Measurements from ENCODE around the gene LRRN2. TPM values are rescaled to one million over a fixed set of nuclear protein-coding genes. Genes with fewer than 3 reads are reported as not detected.

Gene LRRN2
- total RNA-seq, 4 donors from 2014 or later = 0.10 to 0.32 TPM; not detected in 2

GRCh38 chr1:204627436-204627835, 58.1 kb downstream of the LRRN2 start:
- intact Hi-C loops (cut with DNase I; ENCODE audit: low total_unique reads) = no loop called here
- DNase-seq (ENCODE audit: low spot score in 2 of 2) = no peak
- no peak for TF ChIP-seq POLR2A (IDR thresholded peaks at IDR 0.05)
- TF ChIP-seq CTCF (IDR thresholded peaks at IDR 0.05) = no peak
- 64 to 77% methylated on average over 4 of the region's 4 CpGs for WGBS, 2 donors
- H3K4me3 ChIP-seq (ENCODE audit: low read depth, poor library complexity, severe bottlenecking) = no peak overlapping the region

GRCh38 chr1:204626381-204626780, 59.2 kb downstream of the LRRN2 start:
- intact Hi-C loops (cut with DNase I; ENCODE audit: low total_unique reads) = no loop called here
- no peak for TF ChIP-seq POLR2A (IDR thresholded peaks at IDR 0.05)
- no peak for TF ChIP-seq CTCF (IDR thresholded peaks at IDR 0.05)
- no peak for DNase-seq (ENCODE audit: low spot score in 2 of 2)
- 80% methylated on average over 7 of the region's 7 CpGs for WGBS, 2 donors
- H3K4me3 ChIP-seq (ENCODE audit: low read depth, poor library complexity, severe bottlenecking) = no peak overlapping the region

GRCh38 chr1:204624631-204625216, 60.8 kb downstream of the LRRN2 start:
- WGBS, 2 donors = 66 to 72% methylated on average over 9 to 12 of the region's 12 CpGs
- intact Hi-C loops (cut with DNase I; ENCODE audit: low total_unique reads) = no loop called here
- DNase-seq (ENCODE audit: low spot score in 2 of 2) = no peak
- TF ChIP-seq POLR2A (IDR thresholded peaks at IDR 0.05) (no peak), CTCF (IDR thresholded peaks at IDR 0.05) (no peak)
- H3K4me3 ChIP-seq (ENCODE audit: low read depth, poor library complexity, severe bottlenecking) = no peak overlapping the region

- intact Hi-C loops (cut with DNase I; ENCODE audit: low total_unique reads) = no loop called here
- TF ChIP-seq CTCF (IDR thresholded peaks at IDR 0.05) (no peak), POLR2A (IDR thresholded peaks at IDR 0.05) (no peak)
- no peak overlapping the region for H3K4me3 ChIP-seq (ENCODE audit: low read depth, poor library complexity, severe bottlenecking)
- WGBS, 2 donors = 66 to 77% methylated on average over 3 of the region's 3 CpGs
- DNase-seq (ENCODE audit: low spot score in 2 of 2) = no peak
Measured at GRCh38 chr1:204623894-204624361, 61.6 kb downstream of the LRRN2 start.

- H3K4me3 ChIP-seq (ENCODE audit: low read depth, poor library complexity, severe bottlenecking) = no peak overlapping the region
- TF ChIP-seq CTCF (IDR thresholded peaks at IDR 0.05) (no peak), POLR2A (IDR thresholded peaks at IDR 0.05) (no peak)
- WGBS, 2 donors = 53 to 54% methylated on average over 8 of the region's 8 CpGs
- intact Hi-C loops (cut with DNase I; ENCODE audit: low total_unique reads) = no loop called here
- no peak for DNase-seq (ENCODE audit: low spot score in 2 of 2)
Measured at GRCh38 chr1:204623365-204623893, 62.1 kb downstream of the LRRN2 start.

GRCh38 chr1:204621996-204622395, 63.5 kb downstream of the LRRN2 start:
- no peak for DNase-seq (ENCODE audit: low spot score in 2 of 2)
- intact Hi-C loops (cut with DNase I; ENCODE audit: low total_unique reads) = no loop called here
- H3K4me3 ChIP-seq (ENCODE audit: low read depth, poor library complexity, severe bottlenecking) = no peak overlapping the region
- TF ChIP-seq POLR2A (IDR thresholded peaks at IDR 0.05) (no peak), CTCF (IDR thresholded peaks at IDR 0.05) (no peak)
- WGBS, 2 donors = 72 to 77% methylated on average over 3 to 4 of the region's 4 CpGs

All from lower leg skin (tissue), 4 donors.